Stimulated activated CD4-positive, alpha-beta T cell treated with anti-CD3 and anti-CD28 coated beads, TNF-alpha, amount 100 ng/mL, for 24 hours (primary cell): ENCODE results near the gene BAHD1.

ENCODE experiments used
- DNase-seq, 3 experiments: peaks; one replicate each; pipeline ENCODE4 v3.0.0-alpha.2; 2020; ENCODE audit warnings: low read depth in 3 of 3

The BAHD1 gene

DNA sequence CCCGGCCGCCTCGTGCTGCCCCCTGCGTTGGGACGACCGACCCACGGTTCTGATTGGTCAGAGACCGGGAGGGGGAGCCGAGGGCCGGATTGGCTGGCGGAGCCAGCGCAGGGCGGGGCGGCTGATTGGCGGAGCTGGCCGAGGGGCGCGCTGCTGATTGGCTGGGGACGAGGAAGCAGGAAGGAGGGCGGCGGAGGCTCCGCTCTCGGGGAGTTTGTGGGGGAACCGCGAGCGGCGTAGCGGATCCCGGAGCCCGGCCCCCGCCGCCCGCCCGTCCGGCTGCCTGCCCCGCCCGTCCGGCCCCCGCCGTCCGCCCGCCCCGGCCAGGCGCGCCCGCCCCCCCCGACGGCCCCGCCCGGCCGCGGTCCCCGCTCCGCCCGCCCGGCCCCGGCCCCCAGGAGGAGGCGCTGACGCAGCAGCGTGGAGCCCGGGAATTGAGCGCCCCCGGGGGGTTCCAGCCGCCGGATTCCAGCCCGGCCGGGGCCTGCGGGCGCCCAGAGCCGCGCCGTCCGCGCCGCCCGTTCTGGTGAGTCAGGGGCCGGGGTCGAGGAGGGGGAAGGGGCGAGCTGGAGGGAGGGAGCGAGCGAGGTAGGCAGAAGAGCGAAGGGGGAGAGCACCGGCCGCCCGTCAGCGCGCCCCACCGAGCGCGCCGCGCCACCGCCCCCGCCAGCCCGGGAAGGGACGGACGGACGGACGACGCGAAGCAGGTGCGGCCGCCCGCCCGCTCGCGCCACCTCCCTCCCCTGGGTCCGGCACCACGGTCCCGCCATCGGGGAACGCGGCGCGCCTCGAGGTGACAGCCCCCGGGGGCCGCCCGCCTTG lies at the start of gene BAHD1:
BAHD1 (plus strand) TSS at position 211 of the 822 bp plus-strand sequence. CDS start 17,512 bp downstream, outside the sequence.
- DNase-seq = peak; percentile 87 to 97 (median 91)

DNA sequence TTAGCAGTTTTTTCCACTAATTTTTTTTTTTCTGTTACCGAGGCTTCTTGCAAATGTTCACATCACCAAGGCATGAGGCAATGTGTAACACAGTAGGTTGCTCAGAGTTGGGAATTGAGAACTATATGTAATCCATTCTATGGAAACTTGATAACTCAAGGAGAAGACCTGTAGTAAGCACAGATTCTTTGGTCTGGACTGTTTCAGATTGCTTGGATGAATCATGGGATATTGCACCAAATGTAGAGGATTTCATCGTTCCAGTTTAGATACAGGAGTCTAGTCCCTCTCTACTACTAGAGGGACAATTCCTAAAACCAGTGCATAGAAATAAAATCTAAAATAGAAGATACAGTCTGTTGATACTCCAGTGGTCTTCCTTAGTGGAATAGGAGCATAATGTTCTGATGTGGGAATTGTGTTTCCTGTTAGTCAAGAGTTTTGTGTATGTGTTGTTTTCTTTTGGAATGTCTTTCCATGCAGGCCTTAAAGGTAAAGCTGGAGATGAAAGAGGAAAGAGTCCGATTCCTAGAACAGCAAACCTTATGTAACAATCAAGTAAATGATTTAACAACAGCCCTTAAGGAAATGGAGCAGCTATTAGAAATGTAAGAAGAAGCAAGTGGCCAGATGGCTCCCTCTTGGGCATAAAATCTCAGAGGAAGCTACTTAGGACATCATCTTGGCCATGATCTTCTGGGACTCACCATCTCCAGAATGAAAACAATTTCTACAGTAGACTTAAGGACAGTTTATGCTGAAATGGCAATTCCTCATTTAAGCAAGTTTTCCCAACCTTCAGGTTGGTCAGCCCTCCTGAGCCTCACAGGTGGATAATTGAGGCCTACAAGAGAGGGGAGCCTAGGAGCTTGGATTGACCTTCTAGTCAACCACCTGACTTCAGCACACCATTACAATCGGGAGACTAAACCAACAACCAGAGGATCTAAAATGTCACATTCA lies 47.5 kb upstream of the BAHD1 start:
- no peak for DNase-seq

DNA sequence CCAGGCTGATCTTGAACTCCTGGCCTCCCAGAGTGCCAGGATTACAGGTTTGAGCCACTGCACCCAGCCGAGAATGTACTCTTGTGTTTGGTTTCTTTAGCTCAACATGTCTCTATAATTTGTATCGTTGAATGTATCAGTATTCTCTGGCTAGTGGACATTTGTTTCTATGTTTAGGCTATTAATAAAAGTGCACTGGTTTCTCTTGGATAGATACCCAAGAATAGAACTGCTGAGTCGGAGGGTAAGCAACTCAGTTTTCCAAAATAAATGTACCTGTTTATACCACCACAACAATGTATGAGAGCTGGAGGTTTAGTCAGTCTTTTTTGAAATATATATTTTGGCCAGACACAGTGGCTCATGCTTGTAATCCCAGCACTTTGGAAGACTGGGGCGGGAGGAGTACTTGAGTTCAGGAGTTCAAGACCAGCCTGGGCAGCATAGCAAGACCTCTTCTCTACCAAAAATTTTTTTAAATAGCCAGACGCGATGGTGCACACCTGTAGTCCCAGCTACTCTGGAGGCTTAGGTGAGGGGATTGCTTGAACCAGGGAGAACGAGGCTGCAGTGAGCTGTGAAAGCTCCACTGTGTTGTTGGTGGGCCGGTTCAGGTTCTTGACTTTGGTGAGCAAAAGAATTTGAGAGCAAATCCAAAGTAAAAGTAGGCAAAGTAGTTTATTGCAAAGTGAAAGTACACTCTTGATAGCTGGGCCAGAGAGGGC lies 42.9 kb upstream of the BAHD1 start:
- DNase-seq = no peak

DNA sequence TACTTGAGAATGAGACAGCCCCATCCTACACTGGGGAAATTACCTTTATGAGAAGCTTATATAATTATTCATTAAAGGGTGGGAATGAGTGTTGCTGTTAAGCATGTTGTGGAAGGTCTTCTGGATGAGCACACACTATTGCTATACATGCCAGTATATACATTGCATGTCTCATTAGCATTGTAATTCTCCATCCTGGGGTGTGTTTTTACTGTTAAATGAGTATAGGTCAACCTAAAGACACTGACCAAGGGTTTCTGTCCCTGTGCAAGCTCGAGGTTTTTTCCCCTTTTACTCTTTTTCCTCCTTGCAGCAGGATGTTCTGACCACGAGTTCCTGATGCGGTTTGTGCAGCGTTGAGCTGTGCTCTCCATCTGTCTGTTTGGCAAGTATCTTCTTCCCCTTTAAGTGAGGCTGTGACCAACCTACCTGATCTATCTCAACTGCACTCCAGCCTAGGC lies 42.3 kb upstream of the BAHD1 start:
- DNase-seq = no peak

GRCh38 chr15:40399370-40399769 lies 41.4 kb upstream of the BAHD1 start:
- DNase-seq = no peak

DNA sequence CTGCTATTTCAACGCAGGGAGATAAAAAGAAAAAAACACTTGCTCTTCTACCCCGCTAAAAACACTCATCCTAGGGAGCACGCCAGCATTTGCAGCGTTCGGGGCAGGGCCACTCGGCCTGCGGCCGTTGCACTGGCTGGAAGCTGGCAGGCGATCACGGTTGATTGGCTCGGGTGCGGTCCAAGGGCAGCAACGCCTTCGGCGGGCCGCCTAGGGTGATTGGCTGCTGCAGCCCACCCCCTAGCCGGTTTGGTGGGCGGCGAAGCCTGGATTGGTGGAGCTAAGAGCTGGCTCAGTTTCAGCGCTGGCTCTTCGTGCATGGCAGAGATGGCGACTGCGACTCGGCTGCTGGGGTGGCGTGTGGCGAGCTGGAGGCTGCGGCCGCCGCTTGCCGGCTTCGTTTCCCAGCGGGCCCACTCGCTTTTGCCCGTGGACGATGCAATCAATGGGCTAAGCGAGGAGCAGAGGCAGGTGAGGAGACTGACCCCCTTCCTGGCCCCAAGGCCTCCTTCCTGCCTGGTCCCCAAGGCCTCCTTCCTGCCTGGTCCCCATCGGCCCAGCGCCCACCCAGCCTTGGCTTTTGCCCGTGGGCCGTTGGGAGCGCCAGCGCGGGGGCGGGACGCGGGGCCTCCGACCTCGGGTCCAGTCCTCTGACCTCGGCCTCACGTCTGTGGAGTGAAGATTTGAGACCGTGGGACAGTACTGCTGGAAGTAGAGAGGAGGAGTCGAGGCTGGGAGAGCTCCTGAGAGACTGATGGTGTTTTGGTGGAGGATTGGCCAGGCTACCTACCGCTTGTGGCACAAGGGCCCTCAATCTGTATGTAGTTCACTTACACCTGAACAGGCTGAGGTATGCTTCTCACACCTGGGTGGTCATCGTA lies 35.0 kb upstream of the BAHD1 start, which contains the start of gene IVD:
IVD (plus strand) TSS at position 295 of the 881 bp plus-strand sequence; CDS start at position 328, 33 bp downstream.
- DNase-seq = peak; percentile 82 to 91 (median 86)

DNA sequence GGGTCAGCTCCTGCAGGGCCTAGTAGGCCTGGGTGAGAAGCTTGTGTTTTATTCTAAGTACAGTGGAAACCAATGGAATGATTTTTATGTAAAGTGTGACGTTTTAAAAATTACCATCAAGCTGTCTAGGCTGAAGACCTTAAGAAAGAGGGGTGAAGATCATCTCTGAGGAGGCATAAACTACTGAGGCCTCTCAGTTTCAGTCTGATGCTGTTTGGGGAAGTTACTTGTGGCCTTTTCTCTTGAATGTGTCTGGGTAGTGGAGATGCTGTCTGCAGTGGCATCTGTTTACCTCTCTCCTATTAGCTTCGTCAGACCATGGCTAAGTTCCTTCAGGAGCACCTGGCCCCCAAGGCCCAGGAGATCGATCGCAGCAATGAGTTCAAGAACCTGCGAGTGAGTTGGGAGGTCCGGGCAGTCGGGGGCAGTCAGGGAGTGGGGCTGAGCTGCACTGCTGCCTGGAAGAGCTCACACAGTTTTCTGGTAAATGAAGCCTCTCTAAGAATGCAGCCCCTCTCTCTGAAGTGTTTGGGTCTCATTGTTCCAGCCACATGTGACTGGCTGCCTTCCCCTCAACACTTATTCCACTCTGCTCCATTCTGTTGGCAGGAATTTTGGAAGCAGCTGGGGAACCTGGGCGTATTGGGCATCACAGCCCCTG lies 33.3 kb upstream of the BAHD1 start:
- DNase-seq = no peak

GRCh38 chr15:40409366-40409765 lies 31.4 kb upstream of the BAHD1 start:
- no peak for DNase-seq

DNA sequence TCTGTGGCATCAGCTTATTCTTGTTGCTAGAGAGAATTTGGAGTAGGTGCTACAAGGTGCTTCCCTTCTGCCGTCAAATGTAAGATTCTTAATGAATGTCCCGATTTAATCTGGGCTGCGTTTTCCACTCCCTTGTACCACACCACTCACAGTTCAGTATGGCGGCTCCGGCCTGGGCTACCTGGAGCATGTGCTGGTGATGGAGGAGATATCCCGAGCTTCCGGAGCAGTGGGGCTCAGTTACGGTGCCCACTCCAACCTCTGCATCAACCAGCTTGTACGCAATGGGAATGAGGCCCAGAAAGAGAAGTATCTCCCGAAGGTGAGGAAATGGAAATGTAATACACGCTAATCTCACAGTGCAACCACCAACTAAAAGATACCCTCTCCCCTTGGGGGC lies 30.3 kb upstream of the BAHD1 start:
- no peak for DNase-seq

DNA sequence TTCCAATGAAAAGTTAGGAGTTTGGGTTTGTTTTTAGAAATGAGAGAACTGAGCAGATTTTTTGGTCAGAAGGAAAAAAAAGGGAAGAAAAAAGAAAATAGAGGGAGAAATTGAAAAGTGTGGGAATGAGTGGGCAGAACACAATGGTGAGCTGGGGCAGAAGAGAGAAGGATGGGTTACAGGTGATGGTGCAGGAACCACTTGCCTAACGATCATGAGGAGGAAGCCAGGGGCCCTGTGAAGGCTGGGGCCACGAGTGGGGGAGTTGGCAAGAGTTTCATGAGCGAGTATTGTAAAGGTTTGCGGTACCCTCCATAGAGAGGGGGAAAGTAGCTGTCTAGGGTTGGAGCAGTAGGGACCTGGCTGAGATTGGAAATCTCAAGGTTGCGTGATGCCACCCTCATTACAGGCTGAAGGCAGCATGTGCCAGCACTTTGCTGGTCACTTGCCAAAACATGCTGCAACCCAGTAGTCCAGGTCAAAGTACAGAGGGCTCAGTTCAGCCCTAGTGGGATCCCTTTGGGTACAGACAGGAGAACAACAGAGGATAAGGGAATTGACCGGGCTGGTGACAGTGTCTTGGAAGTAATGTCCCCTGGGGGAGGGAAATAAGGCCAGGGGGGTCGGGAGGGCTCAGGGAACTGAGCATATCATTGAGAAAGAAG lies 28.5 kb upstream of the BAHD1 start:
- no peak for DNase-seq

DNA sequence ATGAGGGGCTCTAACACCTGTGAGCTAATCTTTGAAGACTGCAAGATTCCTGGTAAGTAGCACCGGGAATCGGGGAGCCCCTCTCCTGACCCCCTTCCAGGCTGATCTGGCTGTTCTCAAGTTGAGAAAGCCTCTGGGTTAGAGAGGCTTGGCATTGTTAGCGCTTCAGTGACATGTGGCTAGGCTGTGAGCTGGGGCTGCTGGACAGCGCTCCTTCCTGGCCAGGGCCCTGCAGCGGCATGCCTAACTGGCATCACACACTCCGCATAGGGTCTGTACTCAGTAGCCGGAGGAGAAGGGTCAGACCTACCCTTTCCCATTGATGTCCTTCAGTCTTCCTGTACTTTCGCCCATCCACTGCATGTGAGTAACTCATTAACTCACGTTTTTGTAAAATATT lies 27.7 kb upstream of the BAHD1 start:
- no peak for DNase-seq

GRCh38 chr15:40414816-40415215 lies 25.9 kb upstream of the BAHD1 start:
- no peak for DNase-seq

- DNase-seq = no peak
Observed at GRCh38 chr15:40415226-40415625, 25.5 kb upstream of the BAHD1 start.

DNA sequence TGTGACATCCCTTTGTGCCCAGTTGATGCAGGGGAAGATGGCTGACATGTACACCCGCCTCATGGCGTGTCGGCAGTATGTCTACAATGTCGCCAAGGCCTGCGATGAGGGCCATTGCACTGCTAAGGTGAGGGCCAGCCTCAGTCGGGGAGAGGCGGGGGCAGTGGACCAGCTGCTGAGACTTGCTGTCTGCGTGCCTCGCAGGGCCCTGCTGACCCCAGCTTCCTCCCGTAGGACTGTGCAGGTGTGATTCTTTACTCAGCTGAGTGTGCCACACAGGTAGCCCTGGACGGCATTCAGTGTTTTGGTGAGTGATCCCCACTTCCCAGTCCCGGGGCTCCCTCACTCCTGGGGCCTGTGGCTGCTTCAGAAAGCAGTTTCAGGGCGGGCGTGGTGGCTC lies 24.7 kb upstream of the BAHD1 start:
- no peak for DNase-seq

- no peak for DNase-seq
Observed at GRCh38 chr15:40418126-40418525, 22.6 kb upstream of the BAHD1 start.

DNA sequence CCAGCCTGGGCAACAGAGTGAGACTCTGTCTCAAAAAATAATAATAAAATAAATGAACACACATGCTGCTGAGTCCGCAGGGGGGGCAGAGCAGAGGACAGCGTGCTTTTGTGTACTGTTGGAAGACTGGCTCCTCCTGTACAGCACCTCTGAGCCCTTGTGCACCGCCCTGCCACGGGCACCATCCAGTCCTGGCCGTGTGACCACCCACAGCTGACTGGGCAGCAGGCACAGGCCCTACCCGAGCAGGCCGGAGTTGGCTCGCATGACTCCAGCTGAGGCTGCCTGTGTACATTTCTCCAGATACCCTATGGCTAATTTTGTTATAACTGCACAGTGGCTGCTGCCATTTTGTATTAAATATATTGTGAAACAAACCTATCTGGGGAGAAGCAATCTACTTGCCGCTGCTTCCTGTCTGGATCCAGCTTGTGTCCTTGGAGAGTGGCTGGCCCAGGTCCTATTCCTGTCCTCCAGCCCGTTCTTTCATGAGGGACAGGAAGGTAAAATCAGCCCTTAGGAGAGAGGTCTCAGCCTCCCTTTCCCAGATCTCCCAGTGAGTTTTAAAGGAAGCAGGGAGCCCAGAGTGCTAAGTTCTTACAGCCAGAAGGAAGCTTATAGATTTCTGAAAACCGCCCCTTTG lies 20.6 kb upstream of the BAHD1 start:
- DNase-seq = no peak

- no peak for DNase-seq
Observed at GRCh38 chr15:40420793-40421192, 20.0 kb upstream of the BAHD1 start.

DNA sequence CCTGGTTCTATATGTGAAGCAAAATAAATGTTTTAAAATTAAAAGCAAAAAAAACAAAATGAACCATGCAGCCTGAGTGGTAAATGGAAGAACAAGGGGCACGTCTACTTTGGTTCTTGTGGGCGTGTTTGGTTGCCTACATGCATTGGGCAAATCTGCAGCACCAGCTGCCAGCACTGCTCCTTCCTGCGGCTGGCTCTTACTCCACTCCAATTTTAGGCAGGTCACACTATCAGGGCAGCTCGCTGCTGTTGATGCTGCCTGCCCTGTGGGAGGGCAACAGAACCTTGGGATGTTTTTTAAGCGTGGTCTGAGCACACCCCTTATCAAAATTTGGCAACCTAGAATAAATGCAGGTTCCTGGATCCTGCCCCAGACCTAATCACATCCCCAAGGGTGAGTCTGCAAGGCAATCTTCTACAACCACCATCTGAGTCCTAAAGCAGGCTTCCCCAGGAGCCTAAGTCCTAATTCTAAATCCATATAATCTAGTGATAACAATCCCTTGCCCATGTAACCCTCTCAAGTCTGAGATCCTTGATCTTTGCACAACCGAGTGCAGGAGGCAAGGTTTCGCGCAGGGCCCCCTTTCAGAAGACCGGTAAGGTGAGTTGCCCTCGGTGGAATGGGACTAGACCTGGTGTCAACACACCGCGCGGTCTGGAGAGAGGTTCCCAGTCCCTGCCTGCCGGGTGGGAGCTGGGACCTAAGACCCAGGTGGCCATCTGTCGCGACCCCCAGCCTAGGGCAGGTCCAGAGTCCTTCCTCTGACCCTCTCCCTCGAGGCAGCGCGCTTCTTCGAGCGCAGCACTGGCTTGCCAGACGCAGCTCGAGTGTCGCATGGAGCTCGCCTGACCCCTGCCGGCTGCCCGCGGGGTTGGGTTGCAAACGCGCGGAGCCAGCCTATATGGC lies 19.3 kb upstream of the BAHD1 start:
- DNase-seq = peak; percentile 64 to 82 (median 72)
